ENCODE measurements around the gene AMELX.

DNA sequence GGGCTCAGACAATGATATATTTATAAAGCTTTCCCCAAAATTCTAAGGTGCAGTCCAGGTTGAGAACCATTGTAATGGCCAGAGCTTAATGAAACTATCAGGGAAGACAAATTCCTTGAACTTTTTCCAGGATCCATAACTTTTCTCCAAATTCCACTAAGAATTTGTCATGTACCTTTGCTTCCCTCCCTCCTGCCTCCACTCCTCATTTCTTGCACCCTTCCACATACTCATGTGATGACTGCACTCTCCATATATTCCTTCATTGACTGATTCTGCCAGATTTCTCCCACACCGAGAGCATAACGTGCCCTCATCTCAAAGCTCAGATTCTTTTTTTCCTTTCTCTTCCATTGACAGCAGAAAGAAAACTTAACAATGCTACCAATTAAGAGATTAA is 20.9 kb upstream of the AMELX start:
- TF ChIP-seq, protein P1, sequence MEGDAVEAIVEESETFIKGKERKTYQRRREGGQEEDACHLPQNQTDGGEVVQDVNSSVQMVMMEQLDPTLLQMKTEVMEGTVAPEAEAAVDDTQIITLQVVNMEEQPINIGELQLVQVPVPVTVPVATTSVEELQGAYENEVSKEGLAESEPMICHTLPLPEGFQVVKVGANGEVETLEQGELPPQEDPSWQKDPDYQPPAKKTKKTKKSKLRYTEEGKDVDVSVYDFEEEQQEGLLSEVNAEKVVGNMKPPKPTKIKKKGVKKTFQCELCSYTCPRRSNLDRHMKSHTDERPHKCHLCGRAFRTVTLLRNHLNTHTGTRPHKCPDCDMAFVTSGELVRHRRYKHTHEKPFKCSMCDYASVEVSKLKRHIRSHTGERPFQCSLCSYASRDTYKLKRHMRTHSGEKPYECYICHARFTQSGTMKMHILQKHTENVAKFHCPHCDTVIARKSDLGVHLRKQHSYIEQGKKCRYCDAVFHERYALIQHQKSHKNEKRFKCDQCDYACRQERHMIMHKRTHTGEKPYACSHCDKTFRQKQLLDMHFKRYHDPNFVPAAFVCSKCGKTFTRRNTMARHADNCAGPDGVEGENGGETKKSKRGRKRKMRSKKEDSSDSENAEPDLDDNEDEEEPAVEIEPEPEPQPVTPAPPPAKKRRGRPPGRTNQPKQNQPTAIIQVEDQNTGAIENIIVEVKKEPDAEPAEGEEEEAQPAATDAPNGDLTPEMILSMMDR (conservative IDR thresholded peaks at IDR 0.05; ENCODE audit: low read depth, low read length): no peak
- TF ChIP-seq EZH2 (IDR thresholded peaks at IDR 0.05; ENCODE audit: borderline replicate concordance, low read depth, low read length, poor library complexity, severe bottlenecking): no peak

Measured in A673 (cell line).